HepG2 (cell line): ENCODE results near the gene PDGFB. TPM values are rescaled to one million over a fixed set of nuclear protein-coding genes. Genes with fewer than 3 reads are reported as not detected.

Source experiments
- ATM ChIP-seq: fragments of 450-650 bp; IDR thresholded peaks from 2 replicates; pipeline ENCODE4 v1.7.1; 2017; ENCODE audit warnings: mild to moderate bottlenecking, borderline replicate concordance
- E2F2 ChIP-seq: sonication (generic); formaldehyde crosslinking; IDR thresholded peaks from 2 replicates; pipeline ENCODE4 v1.4.0; 2020; ENCODE audit warnings: missing genetic modification reagents, borderline replicate concordance
- FOSL2 ChIP-seq: sonication (generic); formaldehyde crosslinking; IDR thresholded peaks from 2 replicates; pipeline ENCODE4 v1.4.0; 2020; ENCODE audit warnings: missing genetic modification reagents
- GPBP1L1 ChIP-seq: sonication (generic); formaldehyde crosslinking; IDR thresholded peaks from 2 replicates; pipeline ENCODE4 v1.5.0; 2020; ENCODE audit warnings: mild to moderate bottlenecking, missing genetic modification reagents
- HDAC2 ChIP-seq: sonication (generic); formaldehyde crosslinking; IDR thresholded peaks from 2 replicates; pipeline ENCODE4 v1.4.0; 2020; ENCODE audit warnings: missing genetic modification reagents
- IKZF4 ChIP-seq: sonication (generic); formaldehyde crosslinking; IDR thresholded peaks from 2 replicates; pipeline ENCODE4 v1.5.1; 2020; ENCODE audit warnings: borderline replicate concordance, mild to moderate bottlenecking, low read depth, missing genetic modification reagents; ENCODE audit errors: not compliant biosample characterization
- ISX ChIP-seq: sonication (generic); formaldehyde crosslinking; conservative IDR thresholded peaks from 2 replicates; pipeline ENCODE4 v1.5.0; 2020; ENCODE audit warnings: missing genetic modification reagents
- KLF12 ChIP-seq: sonication (generic); formaldehyde crosslinking; IDR thresholded peaks from 2 replicates; pipeline ENCODE4 v1.4.0; 2020; ENCODE audit warnings: missing genetic modification reagents, borderline replicate concordance
- KLF13 ChIP-seq: sonication (generic); formaldehyde crosslinking; IDR thresholded peaks from 2 replicates; pipeline ENCODE4 v1.4.0; 2020; ENCODE audit warnings: mild to moderate bottlenecking, missing genetic modification reagents
- MYNN ChIP-seq: sonication (generic); formaldehyde crosslinking; IDR thresholded peaks from 2 replicates; pipeline ENCODE4 v1.4.0; 2020; ENCODE audit warnings: mild to moderate bottlenecking, low read depth, missing genetic modification reagents
- NCOA1 ChIP-seq: sonication (generic); formaldehyde crosslinking; IDR thresholded peaks from 2 replicates; pipeline ENCODE4 v1.9.0; 2021; ENCODE audit warnings: missing genetic modification reagents
- NPAS2 ChIP-seq: sonication (generic); formaldehyde crosslinking; IDR thresholded peaks from 2 replicates; pipeline ENCODE4 v1.8.0; 2022; ENCODE audit warnings: mild to moderate bottlenecking, missing genetic modification reagents, borderline replicate concordance
- PHF20 ChIP-seq: sonication (generic); formaldehyde crosslinking; IDR thresholded peaks from 2 replicates; pipeline ENCODE4 v1.5.0; 2020; ENCODE audit warnings: mild to moderate bottlenecking, missing genetic modification reagents
- SNAPC2 ChIP-seq: sonication (generic); formaldehyde crosslinking; IDR thresholded peaks from 2 replicates; pipeline ENCODE4 v1.8.1; 2022; ENCODE audit warnings: mild to moderate bottlenecking, missing genetic modification reagents
- SRY ChIP-seq: sonication (generic); formaldehyde crosslinking; IDR thresholded peaks from 2 replicates; pipeline ENCODE4 v1.8.0; 2022; ENCODE audit warnings: mild to moderate bottlenecking, missing genetic modification reagents
- SSRP1 ChIP-seq: IDR thresholded peaks from 2 replicates; pipeline ENCODE4 v1.6.1; 2016; ENCODE audit warnings: control low read depth
- TCF7L2 ChIP-seq: IDR thresholded peaks from 2 replicates; pipeline ENCODE4 v1.6.1; 2011; ENCODE audit warnings: mild to moderate bottlenecking, low read depth, low read length, moderate library complexity
- ZFAT ChIP-seq: sonication (generic); formaldehyde crosslinking; conservative IDR thresholded peaks from 2 replicates; pipeline ENCODE4 v1.8.1; 2023; ENCODE audit warnings: missing genetic modification reagents, inconsistent platforms
- ZNF3 ChIP-seq: IDR thresholded peaks from 2 replicates; pipeline ENCODE4 v1.7.0; 2017; ENCODE audit warnings: inconsistent platforms
- ZNF326 ChIP-seq: sonication (generic); formaldehyde crosslinking; IDR thresholded peaks from 2 replicates; pipeline ENCODE4 v1.4.0; 2020; ENCODE audit warnings: missing genetic modification reagents, borderline replicate concordance
- ZNF333 ChIP-seq: sonication (generic); formaldehyde crosslinking; IDR thresholded peaks from 2 replicates; pipeline ENCODE4 v1.4.0; 2020; ENCODE audit warnings: mild to moderate bottlenecking, missing genetic modification reagents, borderline replicate concordance
- ZNF430 ChIP-seq: sonication (generic); formaldehyde crosslinking; IDR thresholded peaks from 2 replicates; pipeline ENCODE4 v1.9.0; 2021; ENCODE audit warnings: mild to moderate bottlenecking, missing genetic modification reagents
- ZNF468 ChIP-seq: sonication (generic); formaldehyde crosslinking; IDR thresholded peaks from 2 replicates; pipeline ENCODE4 v1.8.0; 2022; ENCODE audit warnings: mild to moderate bottlenecking, moderate library complexity, missing genetic modification reagents
- ZNF549 ChIP-seq: sonication (generic); formaldehyde crosslinking; IDR thresholded peaks from 2 replicates; pipeline ENCODE4 v1.5.0; 2020; ENCODE audit warnings: missing genetic modification reagents
- ZNF567 ChIP-seq: sonication (generic); formaldehyde crosslinking; IDR thresholded peaks from 2 replicates; pipeline ENCODE4 v1.8.1; 2023; ENCODE audit warnings: mild to moderate bottlenecking, missing genetic modification reagents, borderline replicate concordance
- ZNF674 ChIP-seq: sonication (generic); formaldehyde crosslinking; IDR thresholded peaks from 2 replicates; pipeline ENCODE4 v1.5.0; 2020; ENCODE audit warnings: low read depth, mild to moderate bottlenecking, missing genetic modification reagents
- ZNF747 ChIP-seq: sonication (generic); formaldehyde crosslinking; IDR thresholded peaks from 2 replicates; pipeline ENCODE4 v1.8.1; 2023; ENCODE audit warnings: missing genetic modification reagents, mild to moderate bottlenecking, borderline replicate concordance
- ZNF777 ChIP-seq: sonication (generic); formaldehyde crosslinking; IDR thresholded peaks from 2 replicates; pipeline ENCODE4 v1.4.0; 2020; ENCODE audit warnings: missing genetic modification reagents
- ZZZ3 ChIP-seq: sonication (generic); formaldehyde crosslinking; IDR thresholded peaks from 2 replicates; pipeline ENCODE4 v1.4.0; 2020; ENCODE audit warnings: missing genetic modification reagents, mild to moderate bottlenecking, borderline replicate concordance
- polyA plus RNA-seq, 8 experiments: library from polyadenylated mRNA; depleted of rRNA in 3 of 8; stranded (reverse) in 7 of 8; unstranded in 1 of 8; fragments of >200 nt; fragmentation: Illumina TruSeq in 4 of 8; extraction: Trizol in 4 of 8; gene quantifications; 2 replicates each; pipeline versions ENCODE4 v1.2.1 to v1.2.3, GENCODE V29; 2011 to 2016; ENCODE audit warnings: low read depth in 4 of 8, missing spikeins in 1 of 8, mixed read lengths in 1 of 8; ENCODE audit not compliant: insufficient read depth in 1 of 8
- total RNA-seq, 5 experiments: library from RNA; depleted of rRNA; stranded (reverse); fragments of >200 nt; fragmentation: Illumina TruSeq; extraction: Trizol; gene quantifications; 2 replicates each; pipeline ENCODE4 v1.2.3, GENCODE V29; 2016; ENCODE audit warnings: low read depth in 1 of 5
- TF ChIP-seq, protein P1 (sequence below): sonication (generic); formaldehyde crosslinking; IDR thresholded peaks from 2 replicates; pipeline ENCODE4 v1.8.0; 2022; ENCODE audit warnings: low read depth, missing genetic modification reagents

Gene PDGFB
- total and polyA plus RNA-seq, 2 of the 13 experiments (the other 11 are each of a cell fraction or from before 2014, with no cell fraction given) = 1.4 to 10.1 TPM

DNA sequence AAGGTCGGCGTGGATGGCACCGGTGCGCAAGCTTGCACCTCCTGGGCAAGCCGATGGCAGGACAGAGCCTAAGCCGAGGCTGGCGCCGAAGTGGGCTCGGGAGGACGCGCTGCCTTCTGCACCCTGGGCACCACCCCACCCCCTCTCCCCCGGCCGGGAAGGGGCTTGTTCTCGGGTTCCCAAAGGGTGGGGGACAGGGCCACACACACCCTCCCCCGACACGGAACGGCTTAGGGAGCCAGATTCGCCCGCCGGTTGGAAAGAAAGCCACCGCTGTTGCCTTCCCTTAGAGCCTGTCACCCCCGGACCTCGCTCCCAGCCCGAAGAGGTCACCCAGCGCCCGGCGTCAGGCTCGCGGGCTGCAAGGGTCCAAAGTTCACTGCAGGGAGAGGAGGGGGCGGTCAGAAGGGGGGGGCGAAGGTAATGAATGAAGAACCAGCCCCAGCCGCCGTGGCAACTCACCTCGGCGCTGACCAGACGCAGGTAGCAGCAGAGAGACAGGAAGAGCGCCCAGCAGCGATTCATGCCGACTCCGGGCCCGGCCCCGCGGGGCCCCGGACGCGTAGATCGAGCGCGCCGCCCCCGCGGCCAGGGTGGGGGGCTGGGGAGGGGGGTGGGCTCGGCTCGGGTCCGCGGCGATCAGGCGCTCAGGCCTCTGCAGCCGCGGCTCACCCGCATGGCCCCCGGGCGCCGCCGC lies 1.2 kb downstream of the PDGFB start (continued):
- TF ChIP-seq SSRP1 (CRISPR knock-in tag) (no peak), TCF7L2 (no peak), ZNF3 (CRISPR knock-in tag) (no peak), ZNF549 (CRISPR knock-in tag) (no peak), ISX (no peak), SRY (peak; percentile 88; the same call in 1 of the 2 replicates), ZNF468 (CRISPR knock-in tag) (no peak), ZNF326 (CRISPR knock-in tag) (no peak), ZNF430 (CRISPR knock-in tag) (peak; percentile 69; the same call in 1 of the 2 replicates), KLF13 (CRISPR knock-in tag) (no peak), E2F2 (CRISPR knock-in tag) (no peak), NPAS2 (CRISPR knock-in tag) (no peak), ZZZ3 (CRISPR knock-in tag) (no peak), ZNF747 (no peak), ZNF567 (CRISPR knock-in tag) (no peak), HDAC2 (CRISPR knock-in tag) (no peak; the same call in 1 of the 2 replicates), SNAPC2 (no peak), KLF12 (CRISPR knock-in tag) (no peak), FOSL2 (CRISPR knock-in tag) (peak; percentile 21; the same call in 1 of the 2 replicates), GPBP1L1 (CRISPR knock-in tag) (no peak), ATM (no peak), ZFAT (no peak), ZNF333 (no peak), NCOA1 (no peak), MYNN (CRISPR knock-in tag) (no peak), ZNF777 (CRISPR knock-in tag) (0 out of 2 replicates have a peak, but pooled peaks have one; percentile 23), IKZF4 (CRISPR knock-in tag) (no peak), PHF20 (CRISPR knock-in tag) (no peak), ZNF674 (CRISPR knock-in tag) (no peak)
- TF ChIP-seq, protein P1, sequence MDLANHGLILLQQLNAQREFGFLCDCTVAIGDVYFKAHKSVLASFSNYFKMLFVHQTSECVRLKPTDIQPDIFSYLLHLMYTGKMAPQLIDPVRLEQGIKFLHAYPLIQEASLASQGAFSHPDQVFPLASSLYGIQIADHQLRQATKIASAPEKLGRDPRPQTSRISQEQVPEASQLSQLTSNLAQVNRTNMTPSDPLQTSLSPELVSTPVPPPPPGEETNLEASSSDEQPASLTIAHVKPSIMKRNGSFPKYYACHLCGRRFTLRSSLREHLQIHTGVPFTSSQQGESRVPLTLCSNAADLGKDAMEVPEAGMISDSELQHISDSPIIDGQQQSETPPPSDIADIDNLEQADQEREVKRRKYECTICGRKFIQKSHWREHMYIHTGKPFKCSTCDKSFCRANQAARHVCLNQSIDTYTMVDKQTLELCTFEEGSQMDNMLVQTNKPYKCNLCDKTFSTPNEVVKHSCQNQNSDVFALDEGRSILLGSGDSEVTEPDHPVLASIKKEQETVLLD (CRISPR knock-in tag) = 0 out of 2 replicates have a peak, but pooled peaks have one; percentile 40
